ENCODE results near the gene STXBP3. TPM values are rescaled to one million over a fixed set of nuclear protein-coding genes. Genes with fewer than 3 reads are reported as not detected.

Gene STXBP3
- total and polyA plus RNA-seq, 9 of the 15 experiments (the other 6 are each of a cell fraction or from before 2014, with no cell fraction given): 32.5 to 52.5 (median 39.2) TPM

- no peak for FAIRE-seq
- no TSS peak for BruUV-seq (replicated peaks)
These were observed 30.5 kb upstream of the STXBP3 start for GRCh38 chr1:108715932-108716331.

More at GRCh38 chr1:108715932-108716331, 30.5 kb upstream of the STXBP3 start:
- H4K20me1 ChIP-seq (replicated peaks; ENCODE audit: control insufficient read depth, insufficient read depth, low read length): no peaks in the 10 kb centered on the region
- intact Hi-C loops (cut with micrococcal nuclease): no loop called here
- no peaks in the 10 kb centered on the region for H3K9me3 ChIP-seq (replicated peaks; ENCODE audit: control insufficient read depth, insufficient read depth, low read depth, low read length)
- no peak for ATAC-seq
- no peaks in the 10 kb centered on the region for H3K9me1 ChIP-seq (ENCODE audit: control insufficient read depth, insufficient read depth, low read length)
- no peak overlapping the region for H3K4me2 ChIP-seq (ENCODE audit: insufficient read depth, low read length)
- H3K9ac ChIP-seq (ENCODE audit: insufficient read depth in 1 of 2, low read depth in 2 of 2, low read length in 2 of 2): no peak overlapping the region
- H3K36me3 ChIP-seq (ENCODE audit: control insufficient read depth, insufficient read depth, low read length): no peaks in the 10 kb centered on the region
- H3K79me2 ChIP-seq (ENCODE audit: control insufficient read depth, insufficient read depth, low read length): no peaks in the 10 kb centered on the region
- WGBS (ENCODE audit: insufficient coverage, low coverage, missing lambda C conversion rate): 13% methylated on average over 5 of the region's 5 CpGs
- peaks cover 0 to 10% of the 10 kb centered on the region in 2 experiments; a peak in 3 of 5 replicates for H3K4me1 ChIP-seq (replicated peaks in 1 of 2; ENCODE audit: control insufficient read depth in 2 of 2, insufficient read depth in 2 of 2, low read length in 2 of 2)
- ChIA-PET CTCF (ENCODE audit: low intra/inter-chr PET ratio) (no interaction called here), POLR2A (interaction anchor here (1.0 to 2.2 kb wide), 2 partner anchors 13 to 85 kb away, joined by 3 to 19 read pairs; no protein-coding TSS in a partner anchor)
- TF ChIP-seq ETV1 (tag; conservative IDR thresholded peaks at IDR 0.05; ENCODE audit: low read depth) (no peak), ZNF384 (IDR thresholded peaks at IDR 0.05; ENCODE audit: low read depth, low read length) (no peak), MXD1 (CRISPR knock-in tag; IDR thresholded peaks at IDR 0.05; ENCODE audit: borderline replicate concordance, poor library complexity, severe bottlenecking) (no peak), PHTF2 (CRISPR knock-in tag; IDR thresholded peaks at IDR 0.05) (no peak), TBL1XR1 (IDR thresholded peaks at IDR 0.05; ENCODE audit: low read length in 2 of 2) (no peak), E2F8 (IDR thresholded peaks at IDR 0.05; ENCODE audit: low read depth, partially characterized antibody) (no peak), ZBTB26 (CRISPR knock-in tag; IDR thresholded peaks at IDR 0.05) (no peak), ZNF655 (CRISPR knock-in tag; IDR thresholded peaks at IDR 0.05) (no peak), GABPB2 (CRISPR knock-in tag; conservative IDR thresholded peaks at IDR 0.05) (no peak), CREB3L1 (IDR thresholded peaks at IDR 0.05; ENCODE audit: borderline replicate concordance, low read depth) (no peak), ETV6 (IDR thresholded peaks at IDR 0.05; ENCODE audit: borderline replicate concordance in 1 of 2, low read depth in 2 of 2, low read length in 1 of 2) (no peak), ETV6 (CRISPR knock-in tag; IDR thresholded peaks at IDR 0.05; ENCODE audit: borderline replicate concordance) (no peak), MCM5 (IDR thresholded peaks at IDR 0.05; ENCODE audit: low read depth) (no peak), ZFP30 (CRISPR knock-in tag; IDR thresholded peaks at IDR 0.05; ENCODE audit: borderline replicate concordance) (no peak), BCL6 (CRISPR knock-in tag; IDR thresholded peaks at IDR 0.05) (no peak), ARNT (IDR thresholded peaks at IDR 0.05) (no peak), ZNF212 (CRISPR knock-in tag; IDR thresholded peaks at IDR 0.05) (no peak)
- in situ Hi-C loops (cut with MboI): no loop called here
- H3K27me3 ChIP-seq (ENCODE audit: control insufficient read depth in 2 of 2, insufficient read depth in 2 of 2, low read length in 2 of 2): peaks cover 19 to 24% of the 10 kb centered on the region in 2 experiments; a peak in 4 of 5 replicates
- DNase-seq (ENCODE audit: extremely low read depth in 1 of 4, low spot score in 3 of 4): no peak
- H3K4me3 ChIP-seq: no peak overlapping the region
- no peak overlapping the region for H2AFZ ChIP-seq (ENCODE audit: low read depth, low read length)
- H3K27ac ChIP-seq (ENCODE audit: extremely low read depth, low read depth, low read length): no peak overlapping the region
